ENCODE data around the gene MPL. TPM values are rescaled to one million over a fixed set of nuclear protein-coding genes. Genes with fewer than 3 reads are reported as not detected.
A peak's percentile ranks its signal among the peaks of the same experiment; 100 is the strongest.

The MPL gene
- total RNA-seq, 1 donor from 2014 or later, result not detected

- TF ChIP-seq EZH2 (IDR thresholded peaks at IDR 0.05; ENCODE audit: insufficient read depth, low read length) (no peak), CTCF (IDR thresholded peaks at IDR 0.05; ENCODE audit: insufficient read depth, low read depth, low read length) (no peak)
- Mint-ChIP-seq H3K4me1 (ENCODE audit: low read depth, unreplicated experiment) (peaks cover 11% of the 10 kb centered on the region), H3K27me3 (ENCODE audit: low read depth, unreplicated experiment) (peaks cover 8% of the 10 kb centered on the region), H3K9me3 (ENCODE audit: unreplicated experiment) (no peaks in the 10 kb centered on the region), H3K27ac (ENCODE audit: unreplicated experiment) (no peak overlapping the region), H3K36me3 (ENCODE audit: low read depth, unreplicated experiment) (no peaks in the 10 kb centered on the region), H3K4me3 (ENCODE audit: unreplicated experiment) (no peak overlapping the region)
- H3K27me3 ChIP-seq (ENCODE audit: insufficient read depth, low read length), result peaks cover 2% of the 10 kb centered on the region
- H3K4me1 ChIP-seq (ENCODE audit: insufficient read depth, low read length), result peaks cover 11% of the 10 kb centered on the region
- no peak overlapping the region for H3K27ac ChIP-seq (ENCODE audit: low read depth, low read length)
- no peak overlapping the region for H3K9ac ChIP-seq (ENCODE audit: low read length)
- H3K79me2 ChIP-seq (ENCODE audit: insufficient read depth, low read length), result no peaks in the 10 kb centered on the region
- no peak for DNase-seq (ENCODE audit: low read depth)
- H4K20me1 ChIP-seq (ENCODE audit: insufficient read depth, low read length), result no peaks in the 10 kb centered on the region
- no peaks in the 10 kb centered on the region for H3K36me3 ChIP-seq (ENCODE audit: insufficient read depth, low read length)
- no peak for FAIRE-seq
- H3K9me3 ChIP-seq (ENCODE audit: insufficient read depth, low read depth, low read length), result no peaks in the 10 kb centered on the region
- H3K4me3 ChIP-seq (ENCODE audit: insufficient read depth, low read depth, low read length), result no peak overlapping the region
- H3K4me2 ChIP-seq (ENCODE audit: low read length), result no peak overlapping the region
- no peak overlapping the region for H2AFZ ChIP-seq (ENCODE audit: low read depth, low read length)
These were observed 44.4 kb upstream of the MPL start for GRCh38 chr1:43293176-43293575.

- no peaks in the 10 kb centered on the region for H4K20me1 ChIP-seq (ENCODE audit: insufficient read depth, low read length)
- Mint-ChIP-seq H3K27me3 (ENCODE audit: low read depth, unreplicated experiment) (peaks cover 8% of the 10 kb centered on the region), H3K27ac (ENCODE audit: unreplicated experiment) (no peak overlapping the region), H3K4me1 (ENCODE audit: low read depth, unreplicated experiment) (peaks cover 11% of the 10 kb centered on the region), H3K4me3 (ENCODE audit: unreplicated experiment) (no peak overlapping the region), H3K36me3 (ENCODE audit: low read depth, unreplicated experiment) (no peaks in the 10 kb centered on the region), H3K9me3 (ENCODE audit: unreplicated experiment) (no peaks in the 10 kb centered on the region)
- no peaks in the 10 kb centered on the region for H3K79me2 ChIP-seq (ENCODE audit: insufficient read depth, low read length)
- no peaks in the 10 kb centered on the region for H3K27me3 ChIP-seq (ENCODE audit: insufficient read depth, low read length)
- peaks cover 11% of the 10 kb centered on the region for H3K4me1 ChIP-seq (ENCODE audit: insufficient read depth, low read length)
- H2AFZ ChIP-seq (ENCODE audit: low read depth, low read length), result no peak overlapping the region
- no peak overlapping the region for H3K9ac ChIP-seq (ENCODE audit: low read length)
- no peak overlapping the region for H3K4me3 ChIP-seq (ENCODE audit: insufficient read depth, low read depth, low read length)
- TF ChIP-seq EZH2 (IDR thresholded peaks at IDR 0.05; ENCODE audit: insufficient read depth, low read length) (no peak), CTCF (IDR thresholded peaks at IDR 0.05; ENCODE audit: insufficient read depth, low read depth, low read length) (no peak)
- DNase-seq (ENCODE audit: low read depth) (peak; percentile 73), FAIRE-seq (no peak)
- no peak overlapping the region for H3K27ac ChIP-seq (ENCODE audit: low read depth, low read length)
- no peak overlapping the region for H3K4me2 ChIP-seq (ENCODE audit: low read length)
- no peaks in the 10 kb centered on the region for H3K36me3 ChIP-seq (ENCODE audit: insufficient read depth, low read length)
- no peaks in the 10 kb centered on the region for H3K9me3 ChIP-seq (ENCODE audit: insufficient read depth, low read depth, low read length)
These were observed 43.5 kb upstream of the MPL start for GRCh38 chr1:43293896-43294760.

- no peaks in the 10 kb centered on the region for H3K36me3 Mint-ChIP-seq (ENCODE audit: low read depth, unreplicated experiment)
- H3K4me1 ChIP-seq (ENCODE audit: insufficient read depth, low read length), result peaks cover 11% of the 10 kb centered on the region
- no peak overlapping the region for H3K27ac Mint-ChIP-seq (ENCODE audit: unreplicated experiment)
- H3K27ac ChIP-seq (ENCODE audit: low read depth, low read length), result no peak overlapping the region
- no peak for FAIRE-seq
- no peaks in the 10 kb centered on the region for H3K79me2 ChIP-seq (ENCODE audit: insufficient read depth, low read length)
- no peak overlapping the region for H3K9ac ChIP-seq (ENCODE audit: low read length)
- no peaks in the 10 kb centered on the region for H3K36me3 ChIP-seq (ENCODE audit: insufficient read depth, low read length)
- H3K4me2 ChIP-seq (ENCODE audit: low read length), result no peak overlapping the region
- H3K27me3 ChIP-seq (ENCODE audit: insufficient read depth, low read length), result no peaks in the 10 kb centered on the region
- H3K9me3 Mint-ChIP-seq (ENCODE audit: unreplicated experiment), result no peaks in the 10 kb centered on the region
- H3K27me3 Mint-ChIP-seq (ENCODE audit: low read depth, unreplicated experiment), result peaks cover 8% of the 10 kb centered on the region
- no peak for TF ChIP-seq EZH2 (IDR thresholded peaks at IDR 0.05; ENCODE audit: insufficient read depth, low read length)
- no peak for TF ChIP-seq CTCF (IDR thresholded peaks at IDR 0.05; ENCODE audit: insufficient read depth, low read depth, low read length)
- no peak overlapping the region for H2AFZ ChIP-seq (ENCODE audit: low read depth, low read length)
- H3K4me1 Mint-ChIP-seq (ENCODE audit: low read depth, unreplicated experiment), result peaks cover 11% of the 10 kb centered on the region
- H3K9me3 ChIP-seq (ENCODE audit: insufficient read depth, low read depth, low read length), result no peaks in the 10 kb centered on the region
- no peak overlapping the region for H3K4me3 Mint-ChIP-seq (ENCODE audit: unreplicated experiment)
- DNase-seq (ENCODE audit: low read depth), result no peak
- no peak overlapping the region for H3K4me3 ChIP-seq (ENCODE audit: insufficient read depth, low read depth, low read length)
- H4K20me1 ChIP-seq (ENCODE audit: insufficient read depth, low read length), result no peaks in the 10 kb centered on the region
These were observed 42.9 kb upstream of the MPL start for GRCh38 chr1:43294761-43295160.

Measured in astrocyte (in vitro differentiated cells and primary cell).